Stimulated activated CD8-positive, alpha-beta memory T cell treated with anti-CD3 and anti-CD28 coated beads, Interleukin-12 subunit alpha, Interleukin-12 subunit beta, amount 100 ng/mL, for 24 hours (primary cell): ENCODE measurements around the gene HEATR1.
"Not testable (repeated sequence)": the region's sequence is repeated elsewhere in the genome, so short reads cannot be mapped to it uniquely, and the experiment has no call there.

Experiments
- DNase-seq: peaks from one replicate; pipeline ENCODE4 v3.0.0-alpha.2; 2020; ENCODE audit errors: extremely low read depth

Gene HEATR1

GRCh38 chr1:236602171-236602570 is 2.1 kb downstream of the HEATR1 start:
- DNase-seq, result no peak

GRCh38 chr1:236590553-236591150 is 13.7 kb downstream of the HEATR1 start:
- DNase-seq, result no peak

- DNase-seq, result no peak
Measured at GRCh38 chr1:236589531-236589930, 14.8 kb downstream of the HEATR1 start.

GRCh38 chr1:236581528-236581927 is 22.8 kb downstream of the HEATR1 start:
- DNase-seq, result no peak

GRCh38 chr1:236580404-236580803 is 23.9 kb downstream of the HEATR1 start:
- not testable (repeated sequence) for DNase-seq

- DNase-seq, result no peak
Measured at GRCh38 chr1:236578661-236579060, 25.7 kb downstream of the HEATR1 start.

GRCh38 chr1:236577041-236577440 is 27.3 kb downstream of the HEATR1 start:
- not testable (repeated sequence) for DNase-seq

GRCh38 chr1:236576004-236576403 is 28.3 kb downstream of the HEATR1 start:
- no peak for DNase-seq

- DNase-seq, result no peak
Measured at GRCh38 chr1:236575523-236575922, 28.8 kb downstream of the HEATR1 start.

GRCh38 chr1:236568285-236568894 is 35.9 kb downstream of the HEATR1 start:
- no peak for DNase-seq

GRCh38 chr1:236565530-236565929 is 38.8 kb downstream of the HEATR1 start:
- DNase-seq, result no peak

GRCh38 chr1:236561976-236562375 is 42.3 kb downstream of the HEATR1 start:
- DNase-seq, result no peak

- DNase-seq, result no peak
Measured at GRCh38 chr1:236560213-236560771, 44.0 kb downstream of the HEATR1 start.

- no peak for DNase-seq
Measured at GRCh38 chr1:236558846-236559245, 45.5 kb downstream of the HEATR1 start.

- no peak for DNase-seq
Measured at GRCh38 chr1:236558081-236558480, 46.2 kb downstream of the HEATR1 start.

- no peak for DNase-seq
Measured at GRCh38 chr1:236556606-236557005, 47.7 kb downstream of the HEATR1 start.

GRCh38 chr1:236553370-236553769 is 50.9 kb downstream of the HEATR1 start:
- DNase-seq, result no peak

GRCh38 chr1:236552901-236553300 is 51.4 kb downstream of the HEATR1 start:
- DNase-seq, result no peak

- no peak for DNase-seq
Measured at GRCh38 chr1:236552096-236552495, 52.2 kb downstream of the HEATR1 start.

GRCh38 chr1:236550961-236551851 is 53.1 kb downstream of the HEATR1 start:
- DNase-seq, result no peak

- DNase-seq, result no peak
Measured at GRCh38 chr1:236548452-236548851, 55.9 kb downstream of the HEATR1 start.

- no peak for DNase-seq
Measured at GRCh38 chr1:236545621-236546169, 58.6 kb downstream of the HEATR1 start.
